Liver (tissue), 3 donors: ENCODE results near the gene CCDC154.
"Not testable (repeated sequence)": the region's sequence is repeated elsewhere in the genome, so short reads cannot be mapped to it uniquely, and the experiment has no call there.

Experiments used
- CTCF ChIP-seq: fragments of 150-350 bp; IDR thresholded peaks from 2 replicates; pipeline ENCODE4 v1.5.1; 2017; ENCODE audit warnings: improper control_type of control experiment, low read depth, low read length; ENCODE audit not compliant: missing input control
- EGR1 ChIP-seq, 2 donors: IDR thresholded peaks; 2 replicates each; pipeline ENCODE4 v1.6.1; 2016 to 2018; ENCODE audit warnings: antibody characterized with exemption in 2 of 2, low read depth in 2 of 2
- FOXA1 ChIP-seq: IDR thresholded peaks from 2 replicates; pipeline ENCODE4 v1.6.1; 2016; ENCODE audit warnings: antibody characterized with exemption
- GABPA ChIP-seq, 2 donors: IDR thresholded peaks in 1 of 2; conservative IDR thresholded peaks in 1 of 2; 2 replicates each; pipeline ENCODE4 v1.6.1; 2016; ENCODE audit warnings: antibody characterized with exemption in 2 of 2, mild to moderate bottlenecking in 1 of 2, moderate library complexity in 1 of 2
- REST ChIP-seq: IDR thresholded peaks from 2 replicates; pipeline ENCODE4 v1.6.1; 2016; ENCODE audit warnings: antibody characterized with exemption, mild to moderate bottlenecking
- SP1 ChIP-seq: IDR thresholded peaks from 2 replicates; pipeline ENCODE4 v1.6.1; 2018; ENCODE audit warnings: antibody characterized with exemption, mild to moderate bottlenecking
- TAF1 ChIP-seq: conservative IDR thresholded peaks from 2 replicates; pipeline ENCODE4 v1.6.1; 2016; ENCODE audit warnings: antibody characterized with exemption, mild to moderate bottlenecking
- YY1 ChIP-seq: IDR thresholded peaks from 2 replicates; pipeline ENCODE4 v1.6.1; 2016; ENCODE audit warnings: antibody characterized with exemption, mild to moderate bottlenecking
- TF ChIP-seq, protein P1 (sequence below): IDR thresholded peaks from 2 replicates; pipeline ENCODE4 v1.6.1; 2016; ENCODE audit warnings: antibody characterized with exemption
- donor health status: healthy.
- donor health status: healthy.

- TF ChIP-seq, protein P1, sequence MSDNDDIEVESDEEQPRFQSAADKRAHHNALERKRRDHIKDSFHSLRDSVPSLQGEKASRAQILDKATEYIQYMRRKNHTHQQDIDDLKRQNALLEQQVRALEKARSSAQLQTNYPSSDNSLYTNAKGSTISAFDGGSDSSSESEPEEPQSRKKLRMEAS = not testable (repeated sequence)
- TF ChIP-seq CTCF; GABPA (IDR thresholded peaks at IDR 0.05 in 1 of 2, conservative IDR thresholded peaks at IDR 0.05 in 1 of 2); SP1; EGR1 (IDR thresholded peaks at IDR 0.05; ENCODE audit: low read depth in 2 of 2); TAF1; FOXA1; REST; YY1: not testable (repeated sequence)
Measured at GRCh38 chr16:1478937-1479336, 34.6 kb upstream of the CCDC154 start.
